ENCODE measurements around the gene SURF4.

- TF ChIP-seq CTCF (conservative IDR thresholded peaks at IDR 0.05; ENCODE audit: low read depth, low read length) (no peak), EZH2 (IDR thresholded peaks at IDR 0.05; ENCODE audit: borderline replicate concordance, low read depth, low read length, poor library complexity, severe bottlenecking) (no peak)
Measured at GRCh38 chr9:133315997-133316396, 59.9 kb downstream of the SURF4 start.

Measured in A673 (cell line).